AG04450 (cell line): ENCODE measurements around the gene C4orf50. TPM values are rescaled to one million over a fixed set of nuclear protein-coding genes. Genes with fewer than 3 reads are reported as not detected.

Experiments used
- CTCF ChIA-PET: fragments of 300-600, 350-600 bp; formaldehyde crosslinking; extraction: SDS; loops from one replicate; lab custom pipeline; 2022; ENCODE audit warnings: antibody characterized with exemption, inconsistent platforms; lab: Charles Lee
- POLR2A ChIA-PET: fragments of 350-600 bp; formaldehyde crosslinking; extraction: SDS; loops from one replicate; lab custom pipeline; 2021; ENCODE audit warnings: antibody characterized with exemption, inconsistent platforms; lab: Yijun Ruan, JAX
- DNase-seq: peaks from one replicate; pipeline ENCODE4 v3.0.0-alpha.2; 2011; ENCODE audit warnings: low read depth, low spot score
- H3K27ac ChIP-seq: one replicate; pipeline ENCODE4 v1.5.1; 2012; ENCODE audit warnings: low read depth, low read length, control low read depth
- H3K27me3 ChIP-seq: one replicate; pipeline ENCODE4 v1.6.0; 2012; ENCODE audit warnings: low read length; ENCODE audit not compliant: control insufficient read depth, insufficient read depth
- H3K4me3 ChIP-seq: 2 replicates; pipeline ENCODE4 v1.5.1; 2011; ENCODE audit warnings: mild to moderate bottlenecking, low read depth, low read length, control low read depth
- H3K9me3 ChIP-seq: 2 replicates; pipeline ENCODE4 v1.5.1; 2012; ENCODE audit warnings: low read length; ENCODE audit not compliant: control insufficient read depth, insufficient read depth
- polyA plus RNA-seq: library from polyadenylated mRNA; depleted of rRNA; stranded (reverse); fragments of >200 nt; gene quantifications from 2 replicates; pipeline ENCODE4 v1.2.3, GENCODE V29; 2011
- TF ChIP-seq, protein P1 (sequence below): IDR thresholded peaks from 2 replicates; pipeline ENCODE4 v1.5.1; 2011; ENCODE audit warnings: low read depth, low read length, control low read depth, inconsistent platforms

C4orf50 gene
- polyA plus RNA-seq, 1 experiment = not detected

DNA sequence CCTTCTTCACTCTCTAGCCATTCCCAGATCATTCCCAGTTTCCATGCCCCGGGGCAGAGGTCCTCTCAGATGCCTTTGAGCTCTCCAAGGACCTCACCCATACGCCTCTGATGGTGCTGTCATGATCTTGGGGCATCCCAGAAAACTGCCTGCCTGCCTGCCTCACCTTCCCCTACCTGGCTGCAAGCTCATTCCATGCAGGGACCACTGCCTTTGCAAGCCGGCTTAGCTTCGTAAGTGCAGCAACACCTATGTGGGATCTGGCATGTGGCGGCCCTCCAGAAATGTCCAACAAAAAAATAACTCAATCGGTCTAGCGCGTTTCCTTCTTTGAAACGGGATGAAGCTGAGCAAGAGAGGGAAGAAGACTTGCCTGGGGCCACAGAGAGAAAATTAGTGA lies 53.0 kb downstream of the C4orf50 start:
- DNase-seq = no peak
- H3K27me3 ChIP-seq = peaks cover 4% of the 10 kb centered on the region
- TF ChIP-seq, protein P1, sequence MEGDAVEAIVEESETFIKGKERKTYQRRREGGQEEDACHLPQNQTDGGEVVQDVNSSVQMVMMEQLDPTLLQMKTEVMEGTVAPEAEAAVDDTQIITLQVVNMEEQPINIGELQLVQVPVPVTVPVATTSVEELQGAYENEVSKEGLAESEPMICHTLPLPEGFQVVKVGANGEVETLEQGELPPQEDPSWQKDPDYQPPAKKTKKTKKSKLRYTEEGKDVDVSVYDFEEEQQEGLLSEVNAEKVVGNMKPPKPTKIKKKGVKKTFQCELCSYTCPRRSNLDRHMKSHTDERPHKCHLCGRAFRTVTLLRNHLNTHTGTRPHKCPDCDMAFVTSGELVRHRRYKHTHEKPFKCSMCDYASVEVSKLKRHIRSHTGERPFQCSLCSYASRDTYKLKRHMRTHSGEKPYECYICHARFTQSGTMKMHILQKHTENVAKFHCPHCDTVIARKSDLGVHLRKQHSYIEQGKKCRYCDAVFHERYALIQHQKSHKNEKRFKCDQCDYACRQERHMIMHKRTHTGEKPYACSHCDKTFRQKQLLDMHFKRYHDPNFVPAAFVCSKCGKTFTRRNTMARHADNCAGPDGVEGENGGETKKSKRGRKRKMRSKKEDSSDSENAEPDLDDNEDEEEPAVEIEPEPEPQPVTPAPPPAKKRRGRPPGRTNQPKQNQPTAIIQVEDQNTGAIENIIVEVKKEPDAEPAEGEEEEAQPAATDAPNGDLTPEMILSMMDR = no peak
- H3K4me3 ChIP-seq = no peak overlapping the region
- no peak overlapping the region for H3K27ac ChIP-seq
- ChIA-PET CTCF (interaction anchor here (1.0 kb wide), 1 partner anchor 33 kb away, joined by 3 read pairs; no protein-coding TSS in a partner anchor), POLR2A (no interaction called here)
- H3K9me3 ChIP-seq = no peaks in the 10 kb centered on the region

DNA sequence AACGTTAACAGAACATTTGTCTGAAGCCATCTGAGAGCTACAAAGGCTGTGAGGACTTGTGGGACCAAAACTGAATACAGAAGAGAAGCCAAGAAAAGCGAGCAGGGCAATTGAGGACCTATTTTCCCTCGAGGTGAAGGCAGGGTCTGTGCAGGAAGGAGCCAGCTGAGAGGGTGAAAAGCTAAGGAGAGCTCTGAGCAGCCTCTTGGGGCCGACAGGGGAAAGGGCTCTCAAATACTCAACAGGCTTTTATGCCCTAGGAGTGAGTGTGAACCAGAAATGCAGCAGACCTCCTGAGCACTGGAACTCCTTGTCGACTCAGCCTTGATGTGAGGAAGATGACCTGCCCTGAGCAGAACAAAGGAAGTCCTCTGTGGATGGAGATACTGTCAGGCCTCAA lies 54.2 kb downstream of the C4orf50 start:
- POLR2A ChIA-PET = no interaction called here
- TF ChIP-seq, protein P1 = no peak

DNA sequence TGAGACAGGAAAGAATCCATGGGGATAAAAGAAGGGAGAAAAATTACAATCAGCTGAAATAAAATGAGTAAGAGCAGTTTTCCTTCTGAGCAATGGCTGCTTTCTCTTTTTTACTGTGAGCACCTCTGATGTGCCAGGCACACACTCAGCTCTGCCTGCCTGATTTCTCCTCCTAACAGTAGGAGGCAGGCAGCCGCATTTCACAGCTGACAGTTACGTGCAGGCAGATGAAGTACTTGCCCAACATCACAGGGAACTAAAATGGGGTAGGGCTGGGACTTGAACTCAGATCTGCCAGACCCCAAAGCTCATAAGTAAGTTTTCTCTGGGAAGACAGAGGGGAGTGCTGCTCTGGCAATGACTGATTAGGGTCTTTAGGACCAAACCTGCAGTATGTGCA lies 54.6 kb downstream of the C4orf50 start:
- no peak for DNase-seq
- ChIA-PET POLR2A (no interaction called here), CTCF (interaction anchor here (3.5 kb wide), 1 partner anchor 34 kb away, joined by 14 read pairs; no protein-coding TSS in a partner anchor)
- TF ChIP-seq, protein P1 = no peak
- H3K4me3 ChIP-seq = no peak overlapping the region
- peaks cover 4% of the 10 kb centered on the region for H3K27me3 ChIP-seq
- no peak overlapping the region for H3K27ac ChIP-seq
- no peaks in the 10 kb centered on the region for H3K9me3 ChIP-seq

More for the DNA sequence above, 54.2 kb downstream of the C4orf50 start:
- Histone ChIP-seq H3K9me3 (no peaks in the 10 kb centered on the region), H3K27me3 (peaks cover 4% of the 10 kb centered on the region), H3K27ac (no peak overlapping the region), H3K4me3 (no peak overlapping the region)
- no peak for DNase-seq
- CTCF ChIA-PET = interaction anchor here (3.5 kb wide), 1 partner anchor 34 kb away, joined by 14 read pairs; no protein-coding TSS in a partner anchor

DNA sequence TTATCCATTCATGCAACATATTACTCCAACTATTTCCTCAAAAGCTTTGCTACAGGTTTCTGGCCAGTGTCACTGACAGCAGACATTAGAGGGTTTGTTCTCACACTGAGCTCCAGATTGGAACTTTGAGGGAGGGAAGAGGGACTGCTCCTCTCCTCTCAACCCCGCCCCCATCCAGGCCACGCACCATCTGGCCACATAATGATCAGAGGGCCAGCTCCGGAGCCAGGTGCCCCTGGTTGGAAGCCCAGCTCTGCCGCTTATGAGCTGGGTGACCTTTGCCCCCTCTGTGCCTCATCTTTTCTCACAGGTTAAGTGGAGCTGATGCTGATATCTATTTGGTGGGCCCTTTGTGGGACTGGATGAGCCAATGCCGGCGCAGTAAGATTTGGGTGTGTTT lies 55.8 kb downstream of the C4orf50 start:
- no peaks in the 10 kb centered on the region for H3K27me3 ChIP-seq

DNA sequence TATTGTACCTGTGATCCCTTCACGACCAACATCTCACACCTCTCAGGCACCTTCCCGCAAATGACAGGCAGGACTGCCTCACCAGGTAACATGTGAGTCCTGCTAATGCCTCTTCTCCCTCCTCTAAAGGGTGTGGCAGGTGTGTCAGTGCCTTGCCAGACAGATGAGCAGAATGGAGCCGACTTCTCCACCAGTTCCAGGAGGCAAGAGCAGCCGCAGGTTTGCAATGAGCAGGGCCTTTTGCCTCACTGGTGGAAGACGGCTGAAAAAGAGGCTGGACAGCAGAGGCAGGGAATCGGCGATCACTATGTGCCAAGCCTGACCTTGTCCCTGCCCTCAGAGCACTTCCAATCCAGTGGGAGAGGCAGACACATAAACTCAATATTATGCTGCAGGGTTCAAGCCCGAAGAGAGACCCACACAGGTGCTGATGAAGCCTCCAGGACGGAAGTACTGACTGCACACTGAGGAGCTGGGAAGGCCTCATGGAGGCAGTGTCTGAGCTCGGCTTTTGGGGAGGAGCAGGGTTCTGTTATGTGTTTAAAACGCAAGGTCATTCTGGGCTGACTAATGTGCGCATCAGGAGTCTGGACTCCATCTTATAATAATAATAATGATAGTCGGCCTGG lies 57.9 kb downstream of the C4orf50 start:
- Histone ChIP-seq H3K9me3 (no peaks in the 10 kb centered on the region), H3K27me3 (no peaks in the 10 kb centered on the region), H3K4me3 (no peak overlapping the region), H3K27ac (no peak overlapping the region)
- no peak for DNase-seq
- POLR2A ChIA-PET = no interaction called here
- TF ChIP-seq, protein P1 = no peak
- CTCF ChIA-PET = interaction anchor here (3.5 kb wide), 1 partner anchor 38 kb away, joined by 14 read pairs; no protein-coding TSS in a partner anchor

More for the DNA sequence above, 55.8 kb downstream of the C4orf50 start:
- CTCF ChIA-PET = interaction anchor here (3.5 kb wide), 1 partner anchor 36 kb away, joined by 14 read pairs; no protein-coding TSS in a partner anchor
- POLR2A ChIA-PET = no interaction called here
- DNase-seq = no peak
- no peak overlapping the region for H3K4me3 ChIP-seq
- TF ChIP-seq, protein P1 = no peak
- H3K27ac ChIP-seq = no peak overlapping the region
- H3K9me3 ChIP-seq = no peaks in the 10 kb centered on the region
